Hepatic stellate cell (primary cell): Measurements from ENCODE around the gene AK3.
"Not testable (repeated sequence)": the region's sequence is repeated elsewhere in the genome, so short reads cannot be mapped to it uniquely, and the experiment has no call there.

Experiments used
- DNase-seq: peaks from one replicate; pipeline ENCODE4 v3.0.0; 2011; ENCODE audit warnings: low spot score

AK3 gene

GRCh38 chr9:4665357-4665756 is 75.6 kb downstream of the AK3 start:
- DNase-seq = no peak

GRCh38 chr9:4663956-4664355 is 77.0 kb downstream of the AK3 start:
- DNase-seq = no peak

- peak; percentile 24 for DNase-seq
Observed at GRCh38 chr9:4662989-4663792, 77.8 kb downstream of the AK3 start.

GRCh38 chr9:4662108-4662988 is 78.7 kb downstream of the AK3 start, which contains the start of gene PLPP6:
Gene PLPP6, plus strand, starts transcription at chr9:4662294. Its CDS starts 82 bp downstream, at chr9:4662376.
- DNase-seq = peak; percentile 86

- DNase-seq = peak; percentile 22
Observed at GRCh38 chr9:4661611-4662010, 79.4 kb downstream of the AK3 start.

- DNase-seq = peak; percentile 67
Observed at GRCh38 chr9:4661165-4661564, 79.8 kb downstream of the AK3 start.

- not testable (repeated sequence) for DNase-seq
Observed at GRCh38 chr9:4660665-4661064, 80.3 kb downstream of the AK3 start.
